Colonic mucosa (tissue), 4 donors: ENCODE measurements around the gene CCDC87. TPM values are rescaled to one million over a fixed set of nuclear protein-coding genes. Genes with fewer than 3 reads are reported as not detected.

Source experiments
- DNase-seq: peaks from one replicate; pipeline ENCODE4 v3.0.0-alpha.2; 2020
- H3K27ac ChIP-seq: fragments of 200-600 bp; one replicate; pipeline ENCODE4 v1.8.0; 2021
- H3K27me3 ChIP-seq: fragments of 200-600 bp; one replicate; pipeline ENCODE4 v1.8.0; 2021
- H3K36me3 ChIP-seq: fragments of 200-600 bp; one replicate; pipeline ENCODE4 v1.8.0; 2021
- H3K4me1 ChIP-seq: fragments of 200-600 bp; one replicate; pipeline ENCODE4 v1.8.0; 2021; ENCODE audit warnings: mild to moderate bottlenecking
- H3K4me3 ChIP-seq: fragments of 200-600 bp; one replicate; pipeline ENCODE4 v1.8.0; 2021
- H3K9ac ChIP-seq, 2 donors: one replicate each; pipeline ENCODE4 v1.7.0; 2013; ENCODE audit warnings: control low read depth in 2 of 2, low read depth in 2 of 2, low read length in 2 of 2
- H3K9me3 ChIP-seq: fragments of 200-600 bp; one replicate; pipeline ENCODE4 v1.8.0; 2021
- intact Hi-C: fragments of 100-400 bp; cut with DNase I; formaldehyde crosslinking; loops from one replicate; pipeline ENCODE4 v1.14.1; 2022
- total RNA-seq, 2 donors: library from RNA; stranded (reverse); fragmentation: NEBNext Ultra II Directional in 1 of 2; extraction: Animal tissue kit (Norgen Biotek cat#: 25700) in 1 of 2; gene quantifications; one replicate each; pipeline ENCODE4 v1.2.1, GENCODE V29; 2021
- TF ChIP-seq, protein P1 (sequence below): fragments of 200-600 bp; IDR thresholded peaks from one replicate; pipeline ENCODE4 v1.8.0; 2022; ENCODE audit warnings: antibody characterized with exemption, mild to moderate bottlenecking
- donor health status: healthy.
- donor health status: DM: no; HTN: no; CAD: no.
- donor health status: DM: no; HTN: no; CAD: no.

The CCDC87 gene
- total RNA-seq, 2 donors from 2014 or later, result 0.53 to 0.62 TPM

DNA sequence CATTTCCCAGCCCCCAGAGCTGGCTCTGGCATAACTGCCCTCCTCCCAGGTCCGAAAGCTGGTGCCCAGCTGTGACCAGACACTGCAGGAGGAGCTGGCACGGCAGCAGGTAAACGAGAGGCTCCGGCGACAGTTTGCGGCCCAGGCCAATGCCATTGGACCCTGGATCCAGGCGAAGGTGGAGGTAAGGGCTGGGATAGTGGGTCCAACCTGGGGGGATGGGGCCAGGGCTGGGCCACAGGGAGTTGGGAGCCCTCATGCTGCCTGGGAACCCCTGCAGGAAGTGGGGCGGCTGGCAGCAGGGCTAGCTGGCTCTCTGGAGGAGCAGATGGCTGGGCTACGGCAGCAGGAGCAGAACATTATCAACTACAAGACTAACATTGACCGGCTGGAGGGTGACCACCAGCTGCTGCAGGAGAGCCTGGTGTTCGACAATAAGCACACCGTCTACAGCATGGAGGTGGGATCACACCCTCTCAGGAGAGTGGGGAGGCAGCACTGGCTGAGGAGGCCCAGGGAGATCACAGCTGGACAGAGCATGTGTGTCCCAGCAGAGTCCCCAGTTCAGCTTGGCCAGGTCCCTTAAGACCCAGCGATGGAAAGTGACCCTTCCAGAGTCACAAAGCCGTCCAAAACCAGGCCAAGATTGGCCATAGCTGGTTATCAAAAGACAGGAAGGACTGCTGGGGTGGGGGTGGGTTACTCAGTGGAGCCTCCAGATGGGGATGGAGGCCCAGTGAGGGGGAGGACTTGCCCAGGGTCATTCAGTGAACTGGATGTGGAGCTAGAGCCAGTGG is 31.5 kb downstream of the CCDC87 start:
- no peak overlapping the region for H3K27ac ChIP-seq
- TF ChIP-seq, protein P1, sequence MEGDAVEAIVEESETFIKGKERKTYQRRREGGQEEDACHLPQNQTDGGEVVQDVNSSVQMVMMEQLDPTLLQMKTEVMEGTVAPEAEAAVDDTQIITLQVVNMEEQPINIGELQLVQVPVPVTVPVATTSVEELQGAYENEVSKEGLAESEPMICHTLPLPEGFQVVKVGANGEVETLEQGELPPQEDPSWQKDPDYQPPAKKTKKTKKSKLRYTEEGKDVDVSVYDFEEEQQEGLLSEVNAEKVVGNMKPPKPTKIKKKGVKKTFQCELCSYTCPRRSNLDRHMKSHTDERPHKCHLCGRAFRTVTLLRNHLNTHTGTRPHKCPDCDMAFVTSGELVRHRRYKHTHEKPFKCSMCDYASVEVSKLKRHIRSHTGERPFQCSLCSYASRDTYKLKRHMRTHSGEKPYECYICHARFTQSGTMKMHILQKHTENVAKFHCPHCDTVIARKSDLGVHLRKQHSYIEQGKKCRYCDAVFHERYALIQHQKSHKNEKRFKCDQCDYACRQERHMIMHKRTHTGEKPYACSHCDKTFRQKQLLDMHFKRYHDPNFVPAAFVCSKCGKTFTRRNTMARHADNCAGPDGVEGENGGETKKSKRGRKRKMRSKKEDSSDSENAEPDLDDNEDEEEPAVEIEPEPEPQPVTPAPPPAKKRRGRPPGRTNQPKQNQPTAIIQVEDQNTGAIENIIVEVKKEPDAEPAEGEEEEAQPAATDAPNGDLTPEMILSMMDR, result no peak
- no peaks in the 10 kb centered on the region for H3K4me1 ChIP-seq
- H3K4me3 ChIP-seq, result no peak overlapping the region
- DNase-seq, result no peak
- no peaks in the 10 kb centered on the region for H3K9me3 ChIP-seq
- no peaks in the 10 kb centered on the region for H3K36me3 ChIP-seq
- intact Hi-C loops, result no loop called here
- H3K27me3 ChIP-seq, result no peaks in the 10 kb centered on the region
- no peak overlapping the region for H3K9ac ChIP-seq

DNA sequence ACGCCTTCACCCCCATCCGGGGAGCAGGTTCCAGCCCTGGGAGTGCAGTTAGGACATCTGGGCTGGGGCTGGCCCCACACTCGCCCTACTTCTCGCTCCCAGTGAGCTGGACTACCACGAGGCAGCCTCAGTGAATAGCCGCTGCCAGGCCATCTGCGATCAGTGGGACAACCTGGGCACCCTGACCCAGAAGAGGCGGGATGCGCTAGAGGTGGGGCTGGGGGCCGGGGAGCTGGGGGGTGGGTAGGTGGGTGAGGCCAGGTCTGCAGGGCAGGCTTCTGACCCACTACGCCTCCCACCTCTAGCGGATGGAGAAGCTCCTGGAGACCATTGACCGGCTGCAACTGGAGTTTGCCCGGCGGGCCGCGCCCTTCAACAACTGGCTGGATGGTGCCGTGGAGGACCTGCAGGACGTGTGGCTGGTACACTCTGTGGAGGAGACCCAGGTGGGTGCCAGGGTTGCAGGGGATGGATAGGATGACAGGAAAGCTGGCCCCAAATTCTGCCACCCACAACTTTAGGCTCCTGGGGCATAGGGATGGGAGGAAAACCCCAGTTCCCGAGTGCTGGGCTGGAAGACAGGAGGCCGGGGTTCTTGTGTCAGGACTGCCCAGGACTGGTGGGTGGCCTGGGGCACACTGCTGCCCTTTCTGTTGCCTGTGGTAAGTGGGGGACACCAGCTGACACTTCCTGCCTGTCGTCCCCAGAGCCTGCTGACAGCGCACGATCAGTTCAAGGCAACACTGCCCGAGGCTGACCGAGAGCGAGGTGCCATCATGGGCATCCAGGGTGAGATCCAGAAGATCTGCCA is 32.8 kb downstream of the CCDC87 start:
- Histone ChIP-seq H3K9me3 (no peaks in the 10 kb centered on the region), H3K9ac (no peak overlapping the region), H3K27ac (no peak overlapping the region), H3K27me3 (no peaks in the 10 kb centered on the region), H3K36me3 (no peaks in the 10 kb centered on the region), H3K4me3 (no peak overlapping the region), H3K4me1 (no peaks in the 10 kb centered on the region)
- TF ChIP-seq, protein P1, result no peak
- intact Hi-C loops, result no loop called here
- no peak for DNase-seq

DNA sequence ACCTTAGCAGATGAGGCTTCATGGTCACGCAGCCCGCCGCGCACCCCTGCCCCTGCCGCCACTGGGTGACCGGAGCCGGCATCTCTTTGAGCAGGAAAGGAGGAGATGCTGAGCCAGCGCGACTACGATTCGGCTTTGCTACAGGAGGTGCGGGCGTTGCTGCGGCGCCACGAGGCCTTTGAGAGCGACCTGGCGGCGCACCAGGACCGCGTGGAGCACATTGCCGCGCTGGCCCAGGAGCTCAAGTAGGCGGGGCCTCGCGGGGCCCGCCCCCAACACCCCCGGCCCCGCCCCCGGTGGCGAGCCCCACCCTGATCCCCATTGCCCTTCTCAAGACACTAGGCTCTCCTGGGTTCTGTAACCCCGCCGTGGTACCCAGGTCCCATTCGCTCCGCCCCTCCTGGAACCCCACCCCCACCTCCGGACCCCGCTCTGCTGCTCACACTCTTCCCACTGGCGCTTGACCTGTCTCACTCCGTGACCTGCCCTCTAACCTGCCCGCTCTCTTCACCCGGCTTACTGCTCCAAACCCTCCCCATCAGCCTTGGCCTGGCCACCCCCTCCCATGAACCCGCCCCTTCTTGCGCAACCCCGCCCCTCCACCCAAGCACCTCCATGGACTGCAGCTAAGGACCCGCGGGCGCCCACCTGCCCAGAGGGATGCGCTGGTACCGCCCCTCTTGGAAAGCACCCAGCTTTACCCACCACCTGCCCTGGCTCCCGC is 33.6 kb downstream of the CCDC87 start:
- no peaks in the 10 kb centered on the region for H3K36me3 ChIP-seq
- H3K4me3 ChIP-seq, result no peak overlapping the region
- intact Hi-C loops, result no loop called here
- no peak for DNase-seq
- H3K4me1 ChIP-seq, result no peaks in the 10 kb centered on the region
- H3K27me3 ChIP-seq, result no peaks in the 10 kb centered on the region
- H3K9me3 ChIP-seq, result no peaks in the 10 kb centered on the region
- H3K27ac ChIP-seq, result no peak overlapping the region
- TF ChIP-seq, protein P1, result no peak
- H3K9ac ChIP-seq, result no peak overlapping the region

DNA sequence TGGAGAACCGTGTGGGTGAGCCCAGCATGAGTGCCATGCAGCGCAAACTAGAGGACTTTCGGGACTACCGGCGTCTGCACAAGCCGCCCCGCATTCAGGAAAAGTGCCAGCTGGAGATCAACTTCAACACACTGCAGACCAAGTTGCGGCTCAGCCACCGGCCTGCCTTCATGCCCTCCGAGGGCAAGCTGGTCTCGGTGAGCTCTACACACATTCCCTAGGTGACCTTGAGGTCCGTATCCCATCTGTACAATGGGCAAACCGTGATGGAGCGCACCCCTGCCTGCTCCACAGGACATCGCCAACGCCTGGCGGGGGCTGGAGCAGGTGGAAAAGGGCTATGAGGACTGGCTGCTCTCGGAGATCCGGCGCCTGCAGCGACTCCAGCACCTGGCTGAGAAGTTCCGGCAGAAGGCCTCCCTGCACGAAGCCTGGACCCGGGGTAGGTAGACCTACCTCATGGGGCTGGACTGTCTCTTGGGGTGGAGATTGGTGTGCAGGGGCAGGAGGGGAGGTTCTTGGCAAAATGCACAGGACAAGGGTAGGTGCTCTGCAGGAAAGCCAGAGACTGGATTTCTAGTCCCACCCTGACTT is 35.0 kb downstream of the CCDC87 start:
- no peak overlapping the region for H3K9ac ChIP-seq
- no peak overlapping the region for H3K27ac ChIP-seq
- H3K9me3 ChIP-seq, result no peaks in the 10 kb centered on the region
- no peaks in the 10 kb centered on the region for H3K36me3 ChIP-seq
- H3K27me3 ChIP-seq, result no peaks in the 10 kb centered on the region
- intact Hi-C loops, result no loop called here
- DNase-seq, result no peak
- TF ChIP-seq, protein P1, result no peak
- no peaks in the 10 kb centered on the region for H3K4me1 ChIP-seq
- no peak overlapping the region for H3K4me3 ChIP-seq

DNA sequence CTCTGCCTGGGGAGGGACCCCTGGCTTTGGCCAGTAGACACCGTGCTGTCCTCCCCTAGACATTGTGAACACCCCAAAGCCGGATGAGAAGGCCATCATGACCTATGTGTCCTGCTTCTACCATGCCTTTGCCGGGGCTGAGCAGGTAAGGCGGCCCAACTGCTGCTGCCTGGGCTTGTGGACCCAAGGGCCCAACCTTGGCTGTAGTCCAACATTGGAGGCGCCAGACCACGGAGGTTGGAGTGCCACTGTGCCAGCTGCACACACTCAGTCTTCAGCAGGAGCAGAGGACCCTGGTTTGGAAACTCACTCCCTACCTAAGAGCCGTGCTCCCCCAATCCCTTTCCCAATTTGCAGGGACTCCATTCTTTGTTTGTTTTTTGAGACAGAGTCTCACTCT is 36.8 kb downstream of the CCDC87 start:
- Histone ChIP-seq H3K9ac (no peak overlapping the region), H3K4me3 (no peak overlapping the region), H3K27me3 (no peaks in the 10 kb centered on the region), H3K9me3 (no peaks in the 10 kb centered on the region), H3K27ac (no peak overlapping the region), H3K36me3 (no peaks in the 10 kb centered on the region), H3K4me1 (no peaks in the 10 kb centered on the region)
- intact Hi-C loops, result no loop called here
- no peak for DNase-seq
- TF ChIP-seq, protein P1, result no peak
